Mammary epithelial cell (primary cell): ENCODE measurements around the gene DLX4.

ENCODE experiments used
- EZH2 ChIP-seq: IDR thresholded peaks from 2 replicates; pipeline ENCODE4 v1.6.1; 2012; ENCODE audit warnings: low read length, inconsistent platforms, borderline replicate concordance
- TF ChIP-seq, protein P1 (sequence below), 2 donors: IDR thresholded peaks in 1 of 2; conservative IDR thresholded peaks in 1 of 2; 2 replicates each; pipeline ENCODE4 v1.5.1; 2011 to 2012; ENCODE audit warnings: inconsistent platforms in 2 of 2, low read length in 2 of 2, mild to moderate bottlenecking in 2 of 2, control low read depth in 1 of 2, low read depth in 1 of 2; ENCODE audit not compliant: insufficient read depth in 1 of 2; ENCODE audit errors: extremely low read depth in 1 of 2

DNA sequence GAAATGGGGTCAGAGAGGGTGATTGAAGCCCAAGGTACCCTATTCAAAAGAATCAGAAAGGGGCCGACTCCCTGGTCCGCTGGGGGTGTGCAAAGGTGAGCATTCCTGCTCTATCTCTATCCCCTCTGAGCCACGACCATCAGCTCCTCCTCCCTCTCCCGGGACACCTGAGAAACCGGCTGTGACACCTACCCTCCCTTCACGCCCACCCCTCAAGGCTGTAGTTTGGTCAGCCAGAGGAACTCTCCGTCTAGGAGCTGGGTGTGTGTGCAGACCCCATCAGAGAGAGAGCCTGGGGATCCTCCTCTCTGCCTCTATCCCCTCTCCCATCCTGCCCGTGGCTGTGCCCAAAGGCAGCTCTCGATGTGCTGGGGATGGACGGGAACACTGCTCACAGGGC lies 27.6 kb upstream of the DLX4 start:
- TF ChIP-seq, protein P1, sequence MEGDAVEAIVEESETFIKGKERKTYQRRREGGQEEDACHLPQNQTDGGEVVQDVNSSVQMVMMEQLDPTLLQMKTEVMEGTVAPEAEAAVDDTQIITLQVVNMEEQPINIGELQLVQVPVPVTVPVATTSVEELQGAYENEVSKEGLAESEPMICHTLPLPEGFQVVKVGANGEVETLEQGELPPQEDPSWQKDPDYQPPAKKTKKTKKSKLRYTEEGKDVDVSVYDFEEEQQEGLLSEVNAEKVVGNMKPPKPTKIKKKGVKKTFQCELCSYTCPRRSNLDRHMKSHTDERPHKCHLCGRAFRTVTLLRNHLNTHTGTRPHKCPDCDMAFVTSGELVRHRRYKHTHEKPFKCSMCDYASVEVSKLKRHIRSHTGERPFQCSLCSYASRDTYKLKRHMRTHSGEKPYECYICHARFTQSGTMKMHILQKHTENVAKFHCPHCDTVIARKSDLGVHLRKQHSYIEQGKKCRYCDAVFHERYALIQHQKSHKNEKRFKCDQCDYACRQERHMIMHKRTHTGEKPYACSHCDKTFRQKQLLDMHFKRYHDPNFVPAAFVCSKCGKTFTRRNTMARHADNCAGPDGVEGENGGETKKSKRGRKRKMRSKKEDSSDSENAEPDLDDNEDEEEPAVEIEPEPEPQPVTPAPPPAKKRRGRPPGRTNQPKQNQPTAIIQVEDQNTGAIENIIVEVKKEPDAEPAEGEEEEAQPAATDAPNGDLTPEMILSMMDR (conservative IDR thresholded peaks at IDR 0.05 in 1 of 2, IDR thresholded peaks at IDR 0.05 in 1 of 2; ENCODE audit: extremely low read depth in 1 of 2, insufficient read depth in 1 of 2, low read depth in 1 of 2, low read length in 2 of 2), result no peak
- TF ChIP-seq EZH2, result no peak
